Vagina (tissue), 2 donors: ENCODE measurements around the gene RNF4. TPM values are rescaled to one million over a fixed set of nuclear protein-coding genes. Genes with fewer than 3 reads are reported as not detected.

ENCODE experiments used
- DNase-seq, 2 donors: peaks; one replicate each; pipeline ENCODE4 v3.0.0-alpha.2; 2017; ENCODE audit errors: extremely low spot score in 2 of 2
- H3K27ac ChIP-seq: fragments of 200-600 bp; sonication (generic); one replicate; pipeline ENCODE4 v1.5.1; 2019
- H3K27me3 ChIP-seq: fragments of 200-600 bp; sonication (generic); one replicate; pipeline ENCODE4 v1.5.1; 2019
- H3K36me3 ChIP-seq, 2 donors: fragments of 200-600 bp; sonication (generic); one replicate each; pipeline ENCODE4 v1.5.1; 2017 to 2019
- H3K4me1 ChIP-seq: fragments of 200-600 bp; sonication (generic); one replicate; pipeline ENCODE4 v1.5.1; 2019
- H3K4me3 ChIP-seq, 2 donors: fragments of 200-600 bp; sonication (generic); 1 replicate in 1 of 2; 2 replicates in 1 of 2; pipeline ENCODE4 v1.5.1; 2016 to 2019
- H3K9me3 ChIP-seq: fragments of 200-600 bp; sonication (generic); one replicate; pipeline ENCODE4 v1.5.1; 2019
- CTCF ChIP-seq, 3 experiments: fragments of 450-650 bp in 2 of 3; fragments of 200-600 bp in 1 of 3; sonication (generic) in 1 of 3; IDR thresholded peaks; one replicate each; pipeline ENCODE4 v1.5.1; 2017 to 2019; ENCODE audit warnings: antibody characterized with exemption in 3 of 3, mild to moderate bottlenecking in 2 of 3, moderate library complexity in 2 of 3
- POLR2A ChIP-seq, 2 donors: fragments of 450-650 bp; IDR thresholded peaks; one replicate each; pipeline ENCODE4 v1.6.1; 2017; ENCODE audit warnings: antibody characterized with exemption in 2 of 2, mild to moderate bottlenecking in 2 of 2, moderate library complexity in 2 of 2
- POLR2AphosphoS5 ChIP-seq, 2 donors: sonication (generic); formaldehyde crosslinking; IDR thresholded peaks; one replicate each; pipeline ENCODE4 v1.9.0; 2017; ENCODE audit warnings: antibody characterized with exemption in 2 of 2, mild to moderate bottlenecking in 2 of 2, low read depth in 1 of 2; ENCODE audit not compliant: insufficient read depth in 1 of 2
- intact Hi-C: fragments of 100-400 bp; cut with DNase I; formaldehyde crosslinking; loops from one replicate; pipeline ENCODE4 v1.15.1; 2023
- total RNA-seq: library from RNA; depleted of rRNA; stranded (reverse); fragments of >200 nt; gene quantifications from one replicate; pipeline ENCODE4 v1.2.3, GENCODE V29; 2016

RNF4 gene
- total RNA-seq, 1 donor from 2014 or later, result 30.2 TPM

GRCh38 chr4:2487632-2488031 is 18.7 kb downstream of the RNF4 start:
- no peaks in the 10 kb centered on the region for H3K9me3 ChIP-seq
- no peak for DNase-seq
- TF ChIP-seq CTCF (IDR thresholded peaks at IDR 0.05) (no peak), POLR2AphosphoS5 (IDR thresholded peaks at IDR 0.05; ENCODE audit: insufficient read depth in 1 of 2, low read depth in 1 of 2) (no peak), POLR2A (IDR thresholded peaks at IDR 0.05) (no peak)
- no peak overlapping the region for H3K4me3 ChIP-seq
- no peak overlapping the region for H3K27ac ChIP-seq
- no peaks in the 10 kb centered on the region for H3K27me3 ChIP-seq
- H3K4me1 ChIP-seq, result peaks cover 71% of the 10 kb centered on the region
- peaks cover 0 to 25% of the 10 kb centered on the region in 2 donors for H3K36me3 ChIP-seq
- intact Hi-C loops, result no loop called here

- Histone ChIP-seq H3K27ac (no peak overlapping the region), H3K4me1 (peaks cover 55% of the 10 kb centered on the region), H3K27me3 (no peaks in the 10 kb centered on the region), H3K9me3 (no peaks in the 10 kb centered on the region), H3K4me3 (no peak overlapping the region), H3K36me3 (peaks cover 0 to 28% of the 10 kb centered on the region in 2 donors)
- DNase-seq, result no peak
- TF ChIP-seq POLR2AphosphoS5 (IDR thresholded peaks at IDR 0.05; ENCODE audit: insufficient read depth in 1 of 2, low read depth in 1 of 2), result no peak
- intact Hi-C loops, result no loop called here
Measured at GRCh38 chr4:2489081-2489805, 20.3 kb downstream of the RNF4 start.

- Histone ChIP-seq H3K27ac (no peak overlapping the region), H3K9me3 (no peaks in the 10 kb centered on the region), H3K4me1 (peaks cover 47% of the 10 kb centered on the region), H3K36me3 (peaks cover 0 to 28% of the 10 kb centered on the region in 2 donors), H3K27me3 (no peaks in the 10 kb centered on the region), H3K4me3 (no peak overlapping the region)
- no peak for DNase-seq
- intact Hi-C loops, result no loop called here
- TF ChIP-seq CTCF (IDR thresholded peaks at IDR 0.05) (no peak), POLR2A (IDR thresholded peaks at IDR 0.05) (no peak), POLR2AphosphoS5 (IDR thresholded peaks at IDR 0.05; ENCODE audit: insufficient read depth in 1 of 2, low read depth in 1 of 2) (no peak)
Measured at GRCh38 chr4:2489841-2490552, 21.1 kb downstream of the RNF4 start.

GRCh38 chr4:2492970-2493369 is 24.1 kb downstream of the RNF4 start:
- H3K27ac ChIP-seq, result no peak overlapping the region
- no peak for DNase-seq
- H3K4me3 ChIP-seq, result no peak overlapping the region
- peaks cover 0 to 50% of the 10 kb centered on the region in 2 donors for H3K36me3 ChIP-seq
- intact Hi-C loops, result no loop called here
- TF ChIP-seq POLR2A (IDR thresholded peaks at IDR 0.05) (no peak), POLR2AphosphoS5 (IDR thresholded peaks at IDR 0.05; ENCODE audit: insufficient read depth in 1 of 2, low read depth in 1 of 2) (no peak), CTCF (IDR thresholded peaks at IDR 0.05) (no peak)
- peaks cover 18% of the 10 kb centered on the region for H3K4me1 ChIP-seq
- H3K27me3 ChIP-seq, result no peaks in the 10 kb centered on the region
- H3K9me3 ChIP-seq, result no peaks in the 10 kb centered on the region

GRCh38 chr4:2494992-2495391 is 26.1 kb downstream of the RNF4 start:
- H3K27ac ChIP-seq, result no peak overlapping the region
- DNase-seq, result no peak
- H3K4me1 ChIP-seq, result peaks cover 9% of the 10 kb centered on the region
- no peaks in the 10 kb centered on the region for H3K9me3 ChIP-seq
- no peak overlapping the region for H3K4me3 ChIP-seq
- H3K36me3 ChIP-seq, result peaks cover 0 to 70% of the 10 kb centered on the region in 2 donors
- TF ChIP-seq POLR2A (IDR thresholded peaks at IDR 0.05), result no peak
- TF ChIP-seq CTCF (IDR thresholded peaks at IDR 0.05), result no peak
- no peak for TF ChIP-seq POLR2AphosphoS5 (IDR thresholded peaks at IDR 0.05; ENCODE audit: insufficient read depth in 1 of 2, low read depth in 1 of 2)
- no peaks in the 10 kb centered on the region for H3K27me3 ChIP-seq
- intact Hi-C loops, result no loop called here
